Lung (tissue), 12 donors: ENCODE measurements around the gene DOCK4. TPM values are rescaled to one million over a fixed set of nuclear protein-coding genes. Genes with fewer than 3 reads are reported as not detected.

ENCODE experiments used
- ATAC-seq: fragments of 200-7000 bp; cut with Tn5 transposase; one replicate; pipeline ENCODE4 v1.9.1; 2020; ENCODE audit warnings: moderate number of reproducible peaks; ENCODE audit not compliant: insufficient read depth, low FRiP score
- DNase-seq, 3 donors: peaks; one replicate each; pipeline ENCODE4 v3.0.0-alpha.2; 2013 to 2017
- H3K27ac ChIP-seq, 2 donors: one replicate each; pipeline ENCODE4 v1.5.1; 2013; ENCODE audit warnings: mild to moderate bottlenecking in 2 of 2, moderate library complexity in 2 of 2, control low read depth in 1 of 2, inconsistent platforms in 1 of 2, low read depth in 1 of 2, low read length in 1 of 2
- H3K27me3 ChIP-seq, 3 donors: one replicate each; pipeline ENCODE4 v1.5.1; 2013; ENCODE audit warnings: low read length in 2 of 3; ENCODE audit not compliant: control insufficient read depth in 3 of 3, insufficient read depth in 3 of 3
- H3K36me3 ChIP-seq, 4 donors: one replicate each; pipeline ENCODE4 v1.5.1; 2013; ENCODE audit warnings: low read length in 4 of 4, mild to moderate bottlenecking in 1 of 4, moderate library complexity in 1 of 4; ENCODE audit not compliant: control insufficient read depth in 4 of 4, insufficient read depth in 4 of 4
- H3K4me1 ChIP-seq, 5 donors: one replicate each; pipeline ENCODE4 v1.5.1; 2013; ENCODE audit warnings: low read length in 5 of 5, mild to moderate bottlenecking in 2 of 5, moderate library complexity in 1 of 5; ENCODE audit not compliant: control insufficient read depth in 5 of 5, insufficient read depth in 5 of 5
- H3K4me3 ChIP-seq: one replicate; pipeline ENCODE4 v1.5.1; 2013; ENCODE audit warnings: mild to moderate bottlenecking, control low read depth, moderate library complexity
- H3K9ac ChIP-seq, 2 donors: one replicate each; pipeline ENCODE4 v1.5.1; 2013; ENCODE audit warnings: low read length in 2 of 2, control low read depth in 1 of 2; ENCODE audit not compliant: insufficient read depth in 1 of 2
- H3K9me3 ChIP-seq, 4 donors: one replicate each; pipeline ENCODE4 v1.5.1; 2013; ENCODE audit warnings: low read length in 3 of 4, mild to moderate bottlenecking in 1 of 4, moderate library complexity in 1 of 4; ENCODE audit not compliant: control insufficient read depth in 4 of 4, insufficient read depth in 3 of 4
- CTCF ChIP-seq: IDR thresholded peaks from 2 replicates; pipeline ENCODE4 v1.5.1; 2012; ENCODE audit warnings: mild to moderate bottlenecking; ENCODE audit errors: control extremely low read depth, extremely low read depth
- WGBS, 2 donors: extraction: QIAGEN DNeasy Blood & Tissue Kit; methylation state at CpG; one replicate each; pipeline ENCODE4 v1.1.7; 2013; 5-methylcytosine and 5-hydroxymethylcytosine counted together
- polyA plus RNA-seq, 2 donors: library from polyadenylated mRNA; stranded (reverse); fragments of 200-250 nt; gene quantifications; one replicate each; pipeline ENCODE4 v1.2.1, GENCODE V29; 2013
- total RNA-seq, 2 donors: library from RNA; depleted of rRNA in 1 of 2; stranded (reverse); fragments of >200 nt in 1 of 2; gene quantifications; one replicate each; pipeline ENCODE4 v1.2.1, GENCODE V29; 2014 to 2021
- donor health status: control.
- donor health status: control.
- donor health status: Bipolar disorder and iron deficiency.
- donor health status: healthy.
- donor health status: DM: yes; HTN: yes; CAD: no.

The DOCK4 gene
- total and polyA plus RNA-seq, 4 donors = 18.7 to 163 (median 40.3) TPM

DNA sequence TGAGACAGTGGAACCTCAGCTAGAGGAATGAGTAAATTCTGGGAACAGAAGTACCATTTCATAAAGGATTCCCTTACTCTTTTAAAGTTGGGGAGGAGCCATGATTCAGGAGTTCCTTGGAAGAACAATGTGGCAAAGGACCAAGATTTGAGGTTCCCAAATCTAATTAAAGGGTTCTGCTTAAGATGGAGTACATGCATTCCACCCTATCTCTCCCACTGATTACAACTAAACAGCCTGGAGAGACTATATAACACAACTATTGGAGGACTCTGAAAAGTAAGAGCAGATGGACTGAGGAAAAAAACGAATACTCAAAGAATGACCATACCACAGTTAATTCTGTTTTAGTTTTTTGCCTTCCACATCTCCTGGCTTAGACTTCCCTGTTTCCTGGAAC is 431.0 kb downstream of the DOCK4 start:
- peaks cover 9 to 35% (median 25%) of the 10 kb centered on the region in 4 donors for H3K36me3 ChIP-seq
- 79 to 86% methylated on average over 1 of the region's 1 CpG for WGBS, 2 donors
- ATAC-seq = no peak
- no peak overlapping the region for H3K4me3 ChIP-seq
- no peak overlapping the region for H3K27ac ChIP-seq
- H3K9ac ChIP-seq = no peak overlapping the region
- no peaks in the 10 kb centered on the region for H3K4me1 ChIP-seq
- no peaks in the 10 kb centered on the region for H3K27me3 ChIP-seq
- no peak for TF ChIP-seq CTCF
- DNase-seq = no peak
- peaks cover 2 to 6% (median 3%) of the 10 kb centered on the region in 4 donors for H3K9me3 ChIP-seq

- ATAC-seq = no peak
- Histone ChIP-seq H3K27ac (no peak overlapping the region), H3K36me3 (peaks cover 16 to 35% (median 25%) of the 10 kb centered on the region in 4 donors), H3K4me1 (no peaks in the 10 kb centered on the region), H3K9ac (no peak overlapping the region), H3K27me3 (no peaks in the 10 kb centered on the region), H3K4me3 (no peak overlapping the region), H3K9me3 (peaks cover 2 to 6% (median 3%) of the 10 kb centered on the region in 4 donors)
- no peak for TF ChIP-seq CTCF
- WGBS, 2 donors = 94 to 97% methylated on average over 3 of the region's 3 CpGs
- DNase-seq = no peak
Measured at GRCh38 chr7:111772716-111773115, 433.5 kb downstream of the DOCK4 start.

GRCh38 chr7:111771638-111772037 is 434.6 kb downstream of the DOCK4 start:
- DNase-seq (no peak), ATAC-seq (no peak)
- Histone ChIP-seq H3K9me3 (peaks cover 0 to 1% (median 0%) of the 10 kb centered on the region in 4 donors), H3K27me3 (no peaks in the 10 kb centered on the region), H3K9ac (no peak overlapping the region), H3K4me3 (no peak overlapping the region), H3K36me3 (peaks cover 16 to 25% (median 17%) of the 10 kb centered on the region in 4 donors), H3K4me1 (no peaks in the 10 kb centered on the region), H3K27ac (no peak overlapping the region)
- 93 to 94% methylated on average over 5 of the region's 5 CpGs for WGBS, 2 donors
- no peak for TF ChIP-seq CTCF

DNA sequence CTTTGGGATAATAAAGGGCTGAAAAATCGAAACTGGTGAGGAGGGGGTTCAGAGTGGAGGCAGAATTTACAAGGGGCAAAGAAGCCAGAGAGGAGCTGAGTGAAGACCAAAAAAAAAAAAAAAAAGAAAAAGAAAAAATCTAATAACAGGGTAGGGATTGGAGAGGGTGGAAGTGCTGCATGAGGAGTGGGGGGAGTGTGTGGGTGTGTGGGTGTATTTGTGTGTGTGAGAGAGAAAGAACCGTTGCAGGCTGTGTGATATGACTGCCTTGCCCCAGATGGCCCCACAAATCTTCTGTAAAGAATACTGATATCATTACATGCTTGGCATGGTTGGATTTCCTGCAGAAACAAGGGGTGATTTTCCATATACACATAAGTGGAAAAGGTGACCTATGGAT is 436.1 kb downstream of the DOCK4 start:
- H3K9me3 ChIP-seq = no peaks in the 10 kb centered on the region
- DNase-seq = no peak
- no peak for ATAC-seq
- H3K9ac ChIP-seq = no peak overlapping the region
- peaks cover 11 to 23% (median 15%) of the 10 kb centered on the region in 4 donors for H3K36me3 ChIP-seq
- no peak for TF ChIP-seq CTCF
- peaks cover 0 to 14% (median 0%) of the 10 kb centered on the region in 5 donors for H3K4me1 ChIP-seq
- H3K27me3 ChIP-seq = no peaks in the 10 kb centered on the region
- WGBS, 2 donors = 66 to 95% methylated on average over 2 of the region's 2 CpGs
- no peak overlapping the region for H3K27ac ChIP-seq
- no peak overlapping the region for H3K4me3 ChIP-seq
